Fibroblast of the aortic adventitia (primary cell): ENCODE data around the gene TNKS1BP1. TPM values are rescaled to one million over a fixed set of nuclear protein-coding genes. Genes with fewer than 3 reads are reported as not detected.
A peak's percentile ranks its signal among the peaks of the same experiment; 100 is the strongest.

Experiments
- DNase-seq: peaks from one replicate; pipeline ENCODE4 v3.0.0-alpha.2; 2010; ENCODE audit warnings: low read depth
- H3K4me3 ChIP-seq: 2 replicates; pipeline ENCODE4 v1.5.1; 2011; ENCODE audit warnings: low read depth, mild to moderate bottlenecking, control low read depth, low read length, moderate library complexity
- total RNA-seq: library from RNA; depleted of rRNA; stranded (reverse); fragments of >200 nt; gene quantifications from 2 replicates; pipeline ENCODE4 v1.2.3, GENCODE V29; 2012; ENCODE audit warnings: low replicate concordance
- TF ChIP-seq, protein P1 (sequence below): IDR thresholded peaks from 2 replicates; pipeline ENCODE4 v1.5.1; 2011; ENCODE audit warnings: mild to moderate bottlenecking, low read length, control low read depth, inconsistent platforms; ENCODE audit not compliant: insufficient read depth

Gene TNKS1BP1
- total RNA-seq, 1 donor: 70.0 TPM

- H3K4me3 ChIP-seq: no peak overlapping the region
- no peak for DNase-seq
- TF ChIP-seq, protein P1, sequence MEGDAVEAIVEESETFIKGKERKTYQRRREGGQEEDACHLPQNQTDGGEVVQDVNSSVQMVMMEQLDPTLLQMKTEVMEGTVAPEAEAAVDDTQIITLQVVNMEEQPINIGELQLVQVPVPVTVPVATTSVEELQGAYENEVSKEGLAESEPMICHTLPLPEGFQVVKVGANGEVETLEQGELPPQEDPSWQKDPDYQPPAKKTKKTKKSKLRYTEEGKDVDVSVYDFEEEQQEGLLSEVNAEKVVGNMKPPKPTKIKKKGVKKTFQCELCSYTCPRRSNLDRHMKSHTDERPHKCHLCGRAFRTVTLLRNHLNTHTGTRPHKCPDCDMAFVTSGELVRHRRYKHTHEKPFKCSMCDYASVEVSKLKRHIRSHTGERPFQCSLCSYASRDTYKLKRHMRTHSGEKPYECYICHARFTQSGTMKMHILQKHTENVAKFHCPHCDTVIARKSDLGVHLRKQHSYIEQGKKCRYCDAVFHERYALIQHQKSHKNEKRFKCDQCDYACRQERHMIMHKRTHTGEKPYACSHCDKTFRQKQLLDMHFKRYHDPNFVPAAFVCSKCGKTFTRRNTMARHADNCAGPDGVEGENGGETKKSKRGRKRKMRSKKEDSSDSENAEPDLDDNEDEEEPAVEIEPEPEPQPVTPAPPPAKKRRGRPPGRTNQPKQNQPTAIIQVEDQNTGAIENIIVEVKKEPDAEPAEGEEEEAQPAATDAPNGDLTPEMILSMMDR: no peak
These were observed 35.3 kb upstream of the TNKS1BP1 start for GRCh38 chr11:57359896-57360690.

DNA sequence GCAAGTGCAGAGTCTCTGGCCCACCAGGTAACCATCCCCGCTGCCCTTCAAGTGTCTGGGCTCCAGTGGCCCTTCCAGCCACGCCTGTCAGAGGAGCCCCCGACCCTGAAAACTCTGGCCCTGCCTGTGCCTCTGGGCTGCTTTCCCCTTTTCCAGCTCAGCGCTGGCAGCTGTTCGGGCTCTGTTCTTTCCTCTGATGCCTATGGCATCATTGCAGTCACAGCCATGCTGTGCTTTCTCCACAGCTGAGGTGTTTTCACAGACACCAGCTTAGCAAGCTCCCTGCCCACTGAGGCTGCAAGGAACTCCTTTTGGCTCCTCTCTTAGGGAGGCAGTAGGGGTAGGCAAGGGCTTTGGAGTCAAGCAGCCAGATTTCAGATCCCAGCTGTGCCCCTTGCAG is 34.6 kb upstream of the TNKS1BP1 start:
- DNase-seq: no peak
- no peak overlapping the region for H3K4me3 ChIP-seq
- TF ChIP-seq, protein P1: no peak

- H3K4me3 ChIP-seq: no peak overlapping the region
- no peak for DNase-seq
- TF ChIP-seq, protein P1: no peak
These were observed 34.2 kb upstream of the TNKS1BP1 start for GRCh38 chr11:57358991-57359390.

DNA sequence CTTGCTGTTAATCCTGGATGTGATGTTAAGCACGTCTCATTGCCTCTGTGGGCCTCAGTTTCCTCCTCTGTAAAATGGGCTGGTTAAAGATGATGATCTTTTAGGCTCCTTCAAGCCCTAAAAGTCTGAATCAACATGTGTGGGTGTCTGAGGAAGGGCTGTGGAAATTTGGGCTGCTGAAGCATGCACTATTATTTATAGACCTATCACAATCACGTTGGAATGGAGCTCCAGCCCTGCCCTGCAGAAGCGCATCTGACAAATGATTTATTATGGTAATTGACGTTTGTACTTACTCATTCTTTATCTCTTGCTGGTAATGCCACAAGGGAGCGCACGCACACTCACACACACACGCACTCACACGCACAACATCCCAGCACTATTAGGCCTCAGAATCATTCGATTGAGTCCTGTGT is 33.8 kb upstream of the TNKS1BP1 start:
- DNase-seq: peak; percentile 51
- H3K4me3 ChIP-seq: no peak overlapping the region
- TF ChIP-seq, protein P1: no peak

GRCh38 chr11:57357856-57358255 is 33.1 kb upstream of the TNKS1BP1 start:
- H3K4me3 ChIP-seq: no peak overlapping the region
- DNase-seq: peak; percentile 53
- TF ChIP-seq, protein P1: no peak

DNA sequence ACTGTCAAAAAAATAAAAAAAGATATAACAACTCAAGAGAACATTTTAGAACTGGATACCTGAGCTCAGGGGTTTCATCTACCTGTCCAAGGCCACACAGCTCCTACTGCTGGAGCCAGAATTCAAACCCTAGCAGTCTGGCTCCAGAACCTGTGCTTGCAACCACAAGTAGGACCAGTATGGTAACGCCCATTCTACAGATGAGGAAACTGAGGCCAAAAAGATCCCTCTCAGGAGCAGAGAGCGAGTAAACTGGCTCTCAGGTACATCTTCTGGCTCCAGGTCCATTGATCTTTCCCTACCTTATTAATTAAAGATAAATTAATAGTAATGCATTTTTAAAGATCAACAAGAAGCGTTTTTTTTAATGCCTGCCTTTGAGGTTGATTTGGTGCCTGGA is 32.6 kb upstream of the TNKS1BP1 start:
- no peak for DNase-seq
- no peak overlapping the region for H3K4me3 ChIP-seq
- TF ChIP-seq, protein P1: no peak
